H9 (cell line): Measurements from ENCODE around the gene MXI1. TPM values are rescaled to one million over a fixed set of nuclear protein-coding genes. Genes with fewer than 3 reads are reported as not detected.

Experiments
- DNase-seq: peaks from one replicate; pipeline ENCODE4 v3.0.0-alpha.2; 2017
- H2AFZ ChIP-seq: one replicate; pipeline ENCODE4 v1.6.1; 2013; ENCODE audit warnings: mild to moderate bottlenecking, low read length, control low read depth, moderate library complexity
- H2AK5ac ChIP-seq: 2 replicates; pipeline ENCODE4 v1.6.1; 2013; ENCODE audit warnings: low read length, control low read depth, mixed read lengths; ENCODE audit not compliant: insufficient read length
- H2BK120ac ChIP-seq: one replicate; pipeline ENCODE4 v1.6.1; 2013; ENCODE audit warnings: low read depth, mild to moderate bottlenecking, low read length, control low read depth, inconsistent platforms; ENCODE audit not compliant: poor library complexity, severe bottlenecking
- H2BK12ac ChIP-seq: 2 replicates; pipeline ENCODE4 v1.6.1; 2013; ENCODE audit warnings: low read length, control low read depth, mixed read lengths, low read depth; ENCODE audit not compliant: insufficient read length
- H2BK15ac ChIP-seq: 2 replicates; pipeline ENCODE4 v1.6.1; 2013; ENCODE audit warnings: low read depth, low read length, control low read depth
- H2BK20ac ChIP-seq: one replicate; pipeline ENCODE4 v1.6.1; 2013; ENCODE audit warnings: low read depth, mild to moderate bottlenecking, low read length, control low read depth, inconsistent platforms; ENCODE audit not compliant: poor library complexity, severe bottlenecking
- H2BK5ac ChIP-seq: 2 replicates; pipeline ENCODE4 v1.6.1; 2013; ENCODE audit warnings: low read length, control low read depth, mixed read lengths; ENCODE audit not compliant: insufficient read length
- H3K14ac ChIP-seq: 2 replicates; pipeline ENCODE4 v1.6.1; 2013; ENCODE audit warnings: low read length, control low read depth; ENCODE audit not compliant: insufficient read depth
- H3K18ac ChIP-seq: 2 replicates; pipeline ENCODE4 v1.6.1; 2013; ENCODE audit warnings: low read depth, mild to moderate bottlenecking, mixed read lengths, low read length, control low read depth; ENCODE audit not compliant: insufficient read length
- H3K23ac ChIP-seq: 2 replicates; pipeline ENCODE4 v1.6.1; 2013; ENCODE audit warnings: low read length, control low read depth, mixed read lengths, low read depth; ENCODE audit not compliant: insufficient read length
- H3K23me2 ChIP-seq: 2 replicates; pipeline ENCODE4 v1.6.1; 2013; ENCODE audit warnings: low read depth, mild to moderate bottlenecking, mixed read lengths, low read length, control low read depth; ENCODE audit not compliant: insufficient read length, poor library complexity, severe bottlenecking
- H3K27ac ChIP-seq: 2 replicates; pipeline ENCODE4 v1.5.1; 2013; ENCODE audit warnings: low read length, control low read depth, mixed read lengths, low read depth; ENCODE audit not compliant: insufficient read length
- H3K27me3 ChIP-seq: 2 replicates; pipeline ENCODE4 v1.6.1; 2013; ENCODE audit warnings: low read length, control low read depth, inconsistent platforms; ENCODE audit not compliant: insufficient read depth
- H3K4ac ChIP-seq: 2 replicates; pipeline ENCODE4 v1.6.1; 2013; ENCODE audit warnings: low read depth, mild to moderate bottlenecking, control low read depth, inconsistent platforms, low read length, moderate library complexity
- H3K4me1 ChIP-seq: 2 replicates; pipeline ENCODE4 v1.6.1; 2013; ENCODE audit warnings: low read length, control low read depth, inconsistent platforms; ENCODE audit not compliant: insufficient read depth
- H3K4me2 ChIP-seq: 2 replicates; pipeline ENCODE4 v1.6.1; 2013; ENCODE audit warnings: low read length, control low read depth, mixed read lengths; ENCODE audit not compliant: insufficient read length, insufficient read depth
- H3K56ac ChIP-seq: 2 replicates; pipeline ENCODE4 v1.6.1; 2013; ENCODE audit warnings: low read depth, mild to moderate bottlenecking, mixed read lengths, low read length, control low read depth; ENCODE audit not compliant: insufficient read length
- H3K79me1 ChIP-seq: 2 replicates; pipeline ENCODE4 v1.6.1; 2013; ENCODE audit warnings: low read depth, mild to moderate bottlenecking, moderate library complexity, low read length, control low read depth, inconsistent platforms; ENCODE audit not compliant: insufficient read depth, poor library complexity, severe bottlenecking
- H3K79me2 ChIP-seq: 2 replicates; pipeline ENCODE4 v1.6.1; 2013; ENCODE audit warnings: low read length, control low read depth, inconsistent platforms; ENCODE audit not compliant: insufficient read depth
- H3K9ac ChIP-seq: 2 replicates; pipeline ENCODE4 v1.6.1; 2013; ENCODE audit warnings: low read length, control low read depth, mixed read lengths; ENCODE audit not compliant: insufficient read length; ENCODE audit errors: extremely low read depth
- H3K9me3 ChIP-seq: one replicate; pipeline ENCODE4 v1.6.1; 2013; ENCODE audit warnings: low read depth, low read length, inconsistent platforms; ENCODE audit not compliant: control insufficient read depth
- H3T11ph ChIP-seq: one replicate; pipeline ENCODE4 v1.6.1; 2013; ENCODE audit warnings: mild to moderate bottlenecking, low read length, control low read depth, inconsistent platforms
- H4K20me1 ChIP-seq: one replicate; pipeline ENCODE4 v1.6.1; 2013; ENCODE audit not compliant: control insufficient read depth, insufficient read length, insufficient read depth
- H4K5ac ChIP-seq: 2 replicates; pipeline ENCODE4 v1.6.1; 2013; ENCODE audit warnings: low read depth, mild to moderate bottlenecking, mixed read lengths, low read length, control low read depth; ENCODE audit not compliant: insufficient read length
- H4K8ac ChIP-seq: replicated peaks from 2 replicates; pipeline ENCODE4 v1.6.1; 2013; ENCODE audit warnings: low read length, control low read depth, mixed read lengths, low read depth; ENCODE audit not compliant: insufficient read length
- H4K91ac ChIP-seq: 2 replicates; pipeline ENCODE4 v1.6.1; 2013; ENCODE audit warnings: low read depth, mild to moderate bottlenecking, moderate library complexity, mixed read lengths, low read length, control low read depth; ENCODE audit not compliant: insufficient read length
- H3K27ac Mint-ChIP-seq, 3 experiments: 2 replicates in 2 of 3; 3 replicates in 1 of 3; pipeline ENCODE4 v1.8.0; 2020 to 2021; ENCODE audit warnings: mixed read lengths in 3 of 3, mild to moderate bottlenecking in 1 of 3, moderate library complexity in 1 of 3
- H3K27me3 Mint-ChIP-seq: 2 replicates; pipeline ENCODE4 v1.8.0; 2021; ENCODE audit warnings: low read depth, mild to moderate bottlenecking, moderate library complexity, mixed read lengths
- H3K36me3 Mint-ChIP-seq, 3 experiments: 2 replicates in 2 of 3; 3 replicates in 1 of 3; pipeline ENCODE4 v1.8.0; 2020 to 2021; ENCODE audit warnings: low read depth in 3 of 3, mixed read lengths in 3 of 3; ENCODE audit not compliant: insufficient read depth in 1 of 3
- H3K4me1 Mint-ChIP-seq, 2 experiments: 2 replicates each; pipeline ENCODE4 v1.8.0; 2020; ENCODE audit warnings: mixed read lengths in 2 of 2
- H3K4me3 Mint-ChIP-seq, 2 experiments: 2 replicates in 1 of 2; 3 replicates in 1 of 2; pipeline ENCODE4 v1.8.0; 2020 to 2021; ENCODE audit warnings: mild to moderate bottlenecking in 2 of 2, mixed read lengths in 2 of 2, moderate library complexity in 1 of 2
- H3K9me3 Mint-ChIP-seq, 2 experiments: 2 replicates in 1 of 2; 3 replicates in 1 of 2; pipeline ENCODE4 v1.8.0; 2020; ENCODE audit warnings: mild to moderate bottlenecking in 2 of 2, mixed read lengths in 2 of 2, moderate library complexity in 1 of 2
- CTCF ChIP-seq: fragments of 200-600 bp; sonication (generic); conservative IDR thresholded peaks from 3 replicates; pipeline ENCODE4 v1.8.0; 2021; ENCODE audit warnings: antibody characterized with exemption, mild to moderate bottlenecking
- WGBS: extraction: QIAGEN DNeasy Blood & Tissue Kit; methylation state at CpG from one replicate; pipeline ENCODE4 v1.1.7; 2013; ENCODE audit warnings: missing lambda C conversion rate, low lambda C conversion rate, mixed read lengths; ENCODE audit not compliant: insufficient read length; ENCODE audit errors: extremely low coverage; 5-methylcytosine and 5-hydroxymethylcytosine counted together
- total RNA-seq: library from RNA; stranded (reverse); gene quantifications from 2 replicates; pipeline ENCODE4 v1.2.1, GENCODE V29; 2021

Gene MXI1
- total RNA-seq, 1 experiment from 2014 or later, result 5.6 TPM

GRCh38 chr10:110284262-110284661, 76.9 kb downstream of the MXI1 start:
- Histone ChIP-seq H2BK15ac (no peak overlapping the region), H3K23ac (no peak overlapping the region), H3K14ac (no peak overlapping the region), H3K4me2 (no peak overlapping the region), H2AK5ac (no peak overlapping the region), H4K5ac (no peak overlapping the region), H4K8ac (no peak overlapping the region), H4K91ac (no peak overlapping the region), H3K4me1 (peaks cover 4% of the 10 kb centered on the region; the same call in 1 of the 2 replicates), H3K27me3 (no peaks in the 10 kb centered on the region), H3K9ac (no peak overlapping the region), H3K79me2 (no peaks in the 10 kb centered on the region), H4K20me1 (no peaks in the 10 kb centered on the region), H3K27ac (no peak overlapping the region), H3T11ph (no peak overlapping the region), H2BK20ac (no peak overlapping the region), H3K79me1 (no peaks in the 10 kb centered on the region), H3K56ac (no peak overlapping the region), H3K18ac (no peak overlapping the region), H3K9me3 (no peaks in the 10 kb centered on the region), H3K4ac (no peak overlapping the region), H3K23me2 (no peaks in the 10 kb centered on the region), H2BK120ac (no peak overlapping the region), H2AFZ (no peak overlapping the region), H2BK12ac (no peak overlapping the region), H2BK5ac (no peak overlapping the region)
- Mint-ChIP-seq H3K4me1 (peaks cover 20 to 23% of the 10 kb centered on the region in 2 experiments), H3K9me3 (no peaks in the 10 kb centered on the region), H3K36me3 (peaks cover 5 to 13% (median 13%) of the 10 kb centered on the region in 3 experiments; a peak in 4 of 7 replicates), H3K27me3 (no peaks in the 10 kb centered on the region), H3K27ac (no peak overlapping the region), H3K4me3 (no peak overlapping the region)
- no peak for DNase-seq
- TF ChIP-seq CTCF, result no peak
- no CpG with 5 or more reads among the region's 3 CpGs for WGBS
